Mucosa of stomach (tissue), 1 donor: Measurements from ENCODE around the gene PRKN.

ENCODE experiments used
- H3K27me3 ChIP-seq: one replicate; pipeline ENCODE4 v1.7.0; 2013; ENCODE audit warnings: mild to moderate bottlenecking, low read length; ENCODE audit not compliant: control insufficient read depth, insufficient read depth
- H3K36me3 ChIP-seq: one replicate; pipeline ENCODE4 v1.7.0; 2013; ENCODE audit warnings: low read length; ENCODE audit not compliant: control insufficient read depth, insufficient read depth
- H3K4me1 ChIP-seq: one replicate; pipeline ENCODE4 v1.7.0; 2013; ENCODE audit warnings: mild to moderate bottlenecking, low read length; ENCODE audit not compliant: control insufficient read depth, insufficient read depth
- H3K4me3 ChIP-seq: one replicate; pipeline ENCODE4 v1.7.0; 2013; ENCODE audit warnings: low read length
- H3K9ac ChIP-seq: one replicate; pipeline ENCODE4 v1.7.0; 2013; ENCODE audit warnings: mild to moderate bottlenecking, low read length, moderate library complexity
- H3K9me3 ChIP-seq: one replicate; pipeline ENCODE4 v1.7.0; 2013; ENCODE audit warnings: mild to moderate bottlenecking, low read length, moderate library complexity; ENCODE audit not compliant: control insufficient read depth
- donor health status: Pancreatic carcinoma.

PRKN gene

GRCh38 chr6:162358625-162359024 is 368.9 kb downstream of the PRKN start:
- Histone ChIP-seq H3K4me3 (no peak overlapping the region), H3K9ac (no peak overlapping the region), H3K9me3 (no peaks in the 10 kb centered on the region), H3K4me1 (no peaks in the 10 kb centered on the region), H3K36me3 (no peaks in the 10 kb centered on the region), H3K27me3 (no peaks in the 10 kb centered on the region)

GRCh38 chr6:162345051-162345511 is 382.5 kb downstream of the PRKN start:
- Histone ChIP-seq H3K4me3 (no peak overlapping the region), H3K36me3 (no peaks in the 10 kb centered on the region), H3K27me3 (no peaks in the 10 kb centered on the region), H3K9me3 (no peaks in the 10 kb centered on the region), H3K9ac (no peak overlapping the region), H3K4me1 (no peaks in the 10 kb centered on the region)

DNA sequence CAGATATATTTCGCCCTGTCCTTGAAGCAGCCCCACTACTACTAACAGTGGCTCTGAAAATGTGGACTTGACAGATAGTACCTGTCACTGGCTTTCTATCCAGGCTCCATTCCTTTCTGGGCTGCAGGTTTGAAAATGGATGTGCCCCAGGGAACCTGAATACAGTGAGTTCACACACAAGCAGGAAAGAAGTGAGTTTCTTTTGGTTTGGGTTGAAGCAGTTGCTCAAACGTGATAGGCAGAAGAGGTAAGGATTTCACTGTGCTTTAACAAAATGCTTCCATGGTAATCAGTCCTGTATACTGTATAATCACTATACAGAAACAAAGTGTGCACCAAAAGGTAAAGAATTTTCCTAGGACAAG is 382.9 kb downstream of the PRKN start:
- Histone ChIP-seq H3K4me1 (no peaks in the 10 kb centered on the region), H3K4me3 (no peak overlapping the region), H3K9ac (no peak overlapping the region), H3K9me3 (no peaks in the 10 kb centered on the region), H3K36me3 (no peaks in the 10 kb centered on the region), H3K27me3 (no peaks in the 10 kb centered on the region)

GRCh38 chr6:162343936-162344645 is 383.5 kb downstream of the PRKN start:
- no peaks in the 10 kb centered on the region for H3K4me1 ChIP-seq
- H3K9me3 ChIP-seq = no peaks in the 10 kb centered on the region
- H3K9ac ChIP-seq = no peak overlapping the region
- no peak overlapping the region for H3K4me3 ChIP-seq
- no peaks in the 10 kb centered on the region for H3K27me3 ChIP-seq
- H3K36me3 ChIP-seq = no peaks in the 10 kb centered on the region

- Histone ChIP-seq H3K36me3 (no peaks in the 10 kb centered on the region), H3K27me3 (no peaks in the 10 kb centered on the region), H3K4me3 (no peak overlapping the region), H3K9ac (no peak overlapping the region), H3K4me1 (no peaks in the 10 kb centered on the region), H3K9me3 (no peaks in the 10 kb centered on the region)
These were observed 384.2 kb downstream of the PRKN start for GRCh38 chr6:162343198-162343935.

DNA sequence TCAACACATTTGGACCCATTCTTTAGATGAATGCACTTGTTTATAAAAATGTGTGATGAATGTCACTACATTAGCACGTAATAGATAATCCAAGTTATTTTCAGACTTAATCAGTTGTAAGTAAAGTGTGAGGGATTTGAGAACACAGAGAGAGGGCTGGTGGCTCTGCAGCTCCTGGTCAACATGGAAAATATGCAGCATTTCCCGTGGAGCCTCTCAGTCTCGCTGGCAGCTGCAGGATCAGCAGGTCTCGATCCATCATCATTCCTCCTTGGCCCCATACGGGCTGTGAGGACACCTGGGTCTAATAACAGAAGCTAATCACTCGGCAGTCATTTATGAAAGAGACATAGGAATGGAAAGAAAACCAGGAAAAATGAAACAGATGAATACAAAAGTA is 390.2 kb downstream of the PRKN start:
- no peaks in the 10 kb centered on the region for H3K27me3 ChIP-seq
- no peak overlapping the region for H3K4me3 ChIP-seq
- H3K36me3 ChIP-seq = no peaks in the 10 kb centered on the region
- H3K4me1 ChIP-seq = no peaks in the 10 kb centered on the region
- no peak overlapping the region for H3K9ac ChIP-seq
- H3K9me3 ChIP-seq = no peaks in the 10 kb centered on the region

DNA sequence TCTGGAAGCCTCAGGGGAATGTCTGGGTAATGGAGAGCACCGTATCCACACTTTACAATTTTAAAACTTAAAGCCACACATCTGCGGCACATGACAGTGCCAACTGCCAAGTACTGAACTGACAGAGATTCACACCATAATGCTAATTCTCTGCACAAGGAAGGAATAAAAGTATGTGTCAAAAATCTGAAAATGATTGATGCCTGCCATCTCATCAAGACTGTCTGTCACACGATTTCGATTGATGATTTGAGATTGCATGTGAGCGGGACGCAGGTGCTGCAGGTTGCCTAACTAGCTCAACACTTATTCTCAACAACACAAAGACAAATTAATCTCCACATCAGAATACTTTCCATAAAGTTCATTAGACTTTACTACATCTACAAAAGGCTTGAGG is 391.2 kb downstream of the PRKN start:
- Histone ChIP-seq H3K9ac (no peak overlapping the region), H3K4me3 (no peak overlapping the region), H3K36me3 (no peaks in the 10 kb centered on the region), H3K27me3 (no peaks in the 10 kb centered on the region), H3K9me3 (no peaks in the 10 kb centered on the region), H3K4me1 (no peaks in the 10 kb centered on the region)

- no peaks in the 10 kb centered on the region for H3K36me3 ChIP-seq
- H3K9ac ChIP-seq = no peak overlapping the region
- H3K4me1 ChIP-seq = no peaks in the 10 kb centered on the region
- no peaks in the 10 kb centered on the region for H3K9me3 ChIP-seq
- no peak overlapping the region for H3K4me3 ChIP-seq
- H3K27me3 ChIP-seq = no peaks in the 10 kb centered on the region
These were observed 395.2 kb downstream of the PRKN start for GRCh38 chr6:162332365-162332764.

DNA sequence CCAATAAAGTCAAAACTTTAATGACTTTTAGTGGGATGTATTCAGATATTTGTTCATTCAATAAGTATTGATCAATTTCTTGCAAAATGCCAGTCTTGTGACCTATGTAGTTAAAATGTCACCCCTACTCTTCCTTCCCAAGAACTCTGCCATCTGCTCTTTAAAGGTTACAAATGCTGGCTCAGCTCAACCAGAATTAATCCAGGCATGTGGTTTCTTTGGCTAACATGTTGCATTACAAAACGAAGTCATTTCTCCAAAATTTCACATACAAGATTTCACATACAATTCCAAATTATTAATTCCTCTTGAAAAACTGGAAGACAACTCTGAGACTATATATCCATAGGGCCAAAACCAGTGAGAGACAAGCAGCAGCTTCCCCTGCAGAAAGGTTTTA is 395.7 kb downstream of the PRKN start:
- H3K9ac ChIP-seq = no peak overlapping the region
- no peaks in the 10 kb centered on the region for H3K4me1 ChIP-seq
- no peak overlapping the region for H3K4me3 ChIP-seq
- H3K27me3 ChIP-seq = no peaks in the 10 kb centered on the region
- H3K36me3 ChIP-seq = no peaks in the 10 kb centered on the region
- no peaks in the 10 kb centered on the region for H3K9me3 ChIP-seq

DNA sequence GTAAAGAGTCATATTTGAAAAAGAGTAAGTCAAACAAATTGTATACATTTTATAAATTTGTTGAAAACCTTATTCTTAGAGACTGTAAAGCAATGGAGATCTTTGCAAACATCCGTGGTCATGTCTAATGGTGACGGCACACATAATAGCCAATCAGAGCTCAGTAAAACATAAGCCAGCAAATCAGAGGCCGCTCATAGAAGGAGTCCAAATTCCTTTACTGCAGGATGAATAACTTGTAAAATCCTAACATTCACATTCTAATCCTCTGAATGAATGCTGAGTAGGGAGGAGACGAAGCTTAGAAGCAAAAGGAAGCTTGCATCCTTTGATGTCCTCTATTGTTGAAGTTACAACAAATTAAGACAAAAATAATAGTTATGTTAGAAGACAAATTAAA is 401.7 kb downstream of the PRKN start:
- H3K4me3 ChIP-seq = no peak overlapping the region
- no peak overlapping the region for H3K9ac ChIP-seq
- H3K4me1 ChIP-seq = no peaks in the 10 kb centered on the region
- no peaks in the 10 kb centered on the region for H3K9me3 ChIP-seq
- no peaks in the 10 kb centered on the region for H3K36me3 ChIP-seq
- H3K27me3 ChIP-seq = no peaks in the 10 kb centered on the region

GRCh38 chr6:162325051-162325450 is 402.5 kb downstream of the PRKN start:
- Histone ChIP-seq H3K4me1 (no peaks in the 10 kb centered on the region), H3K36me3 (no peaks in the 10 kb centered on the region), H3K4me3 (no peak overlapping the region), H3K9ac (no peak overlapping the region), H3K9me3 (no peaks in the 10 kb centered on the region), H3K27me3 (no peaks in the 10 kb centered on the region)

- Histone ChIP-seq H3K27me3 (no peaks in the 10 kb centered on the region), H3K4me1 (no peaks in the 10 kb centered on the region), H3K9me3 (no peaks in the 10 kb centered on the region), H3K9ac (no peak overlapping the region), H3K4me3 (no peak overlapping the region), H3K36me3 (no peaks in the 10 kb centered on the region)
These were observed 412.3 kb downstream of the PRKN start for GRCh38 chr6:162315291-162315690.
